ENCODE results near the gene RTP5. TPM values are rescaled to one million over a fixed set of nuclear protein-coding genes. Genes with fewer than 3 reads are reported as not detected.

The RTP5 gene
- total RNA-seq, 1 donor from 2014 or later: not detected

DNA sequence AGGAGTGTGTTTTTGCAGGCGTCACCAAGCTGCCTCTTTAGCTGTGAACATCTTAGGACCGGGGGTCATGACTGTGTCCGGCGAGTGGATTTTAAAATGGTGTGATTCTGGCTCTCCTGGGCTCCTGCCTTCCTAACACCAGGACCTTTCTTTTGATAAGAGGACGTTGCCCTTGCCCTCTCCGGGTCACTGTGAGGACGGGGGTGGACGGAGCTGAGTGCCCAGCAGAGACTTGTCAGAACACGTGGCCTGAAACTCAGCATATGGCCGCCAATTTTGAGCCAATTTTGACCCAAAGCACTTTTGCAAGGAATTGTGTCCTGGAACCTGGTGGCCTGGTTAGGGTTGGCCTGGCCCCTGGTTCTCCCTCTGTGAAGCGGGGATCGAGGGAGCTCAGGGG lies 40.2 kb downstream of the RTP5 start:
- Histone ChIP-seq H3K4me3 (no peak overlapping the region), H3K36me3 (no peaks in the 10 kb centered on the region), H3K27ac (no peak overlapping the region), H3K4me1 (no peaks in the 10 kb centered on the region), H3K9me3 (no peaks in the 10 kb centered on the region), H3K27me3 (no peaks in the 10 kb centered on the region)
- TF ChIP-seq, protein P1, sequence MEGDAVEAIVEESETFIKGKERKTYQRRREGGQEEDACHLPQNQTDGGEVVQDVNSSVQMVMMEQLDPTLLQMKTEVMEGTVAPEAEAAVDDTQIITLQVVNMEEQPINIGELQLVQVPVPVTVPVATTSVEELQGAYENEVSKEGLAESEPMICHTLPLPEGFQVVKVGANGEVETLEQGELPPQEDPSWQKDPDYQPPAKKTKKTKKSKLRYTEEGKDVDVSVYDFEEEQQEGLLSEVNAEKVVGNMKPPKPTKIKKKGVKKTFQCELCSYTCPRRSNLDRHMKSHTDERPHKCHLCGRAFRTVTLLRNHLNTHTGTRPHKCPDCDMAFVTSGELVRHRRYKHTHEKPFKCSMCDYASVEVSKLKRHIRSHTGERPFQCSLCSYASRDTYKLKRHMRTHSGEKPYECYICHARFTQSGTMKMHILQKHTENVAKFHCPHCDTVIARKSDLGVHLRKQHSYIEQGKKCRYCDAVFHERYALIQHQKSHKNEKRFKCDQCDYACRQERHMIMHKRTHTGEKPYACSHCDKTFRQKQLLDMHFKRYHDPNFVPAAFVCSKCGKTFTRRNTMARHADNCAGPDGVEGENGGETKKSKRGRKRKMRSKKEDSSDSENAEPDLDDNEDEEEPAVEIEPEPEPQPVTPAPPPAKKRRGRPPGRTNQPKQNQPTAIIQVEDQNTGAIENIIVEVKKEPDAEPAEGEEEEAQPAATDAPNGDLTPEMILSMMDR (IDR thresholded peaks at IDR 0.05): no peak
- intact Hi-C loops (cut with DNase I): no loop called here
- DNase-seq (peak; percentile 38), ATAC-seq (no peak)

- peak; percentile 52 for DNase-seq
- H3K27ac ChIP-seq: no peak overlapping the region
- intact Hi-C loops (cut with DNase I): no loop called here
- TF ChIP-seq, protein P1 (IDR thresholded peaks at IDR 0.05): no peak
- no peak overlapping the region for H3K4me3 ChIP-seq
- H3K36me3 ChIP-seq: no peaks in the 10 kb centered on the region
- H3K9me3 ChIP-seq: no peaks in the 10 kb centered on the region
- no peak for ATAC-seq
- no peaks in the 10 kb centered on the region for H3K27me3 ChIP-seq
- H3K4me1 ChIP-seq: no peaks in the 10 kb centered on the region
Observed at GRCh38 chr2:241910604-241911520, 41.3 kb downstream of the RTP5 start.

DNA sequence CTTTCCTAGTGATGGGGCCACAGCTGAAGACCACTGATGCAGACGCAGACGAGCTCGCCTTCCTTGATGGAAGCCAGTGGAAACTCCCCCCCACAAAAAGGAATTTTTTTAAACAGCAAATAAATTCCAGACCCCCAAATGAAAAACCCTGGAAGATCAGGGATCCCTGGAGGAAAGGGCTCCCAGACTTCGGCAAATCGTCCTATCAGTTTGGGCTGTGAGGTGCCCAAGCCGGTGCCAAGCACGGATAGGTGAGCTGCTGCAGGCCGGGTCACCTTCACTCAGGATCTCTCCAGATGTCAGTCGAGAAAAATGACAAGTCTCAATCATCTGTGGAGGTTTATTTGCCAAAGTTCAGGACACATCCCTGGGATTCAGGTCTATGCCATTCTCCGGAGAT lies 42.0 kb downstream of the RTP5 start:
- ATAC-seq (no peak), DNase-seq (no peak)
- H3K4me3 ChIP-seq: no peak overlapping the region
- intact Hi-C loops (cut with DNase I): no loop called here
- H3K36me3 ChIP-seq: no peaks in the 10 kb centered on the region
- TF ChIP-seq, protein P1 (IDR thresholded peaks at IDR 0.05): no peak
- H3K9me3 ChIP-seq: no peaks in the 10 kb centered on the region
- no peaks in the 10 kb centered on the region for H3K27me3 ChIP-seq
- H3K27ac ChIP-seq: no peak overlapping the region
- no peaks in the 10 kb centered on the region for H3K4me1 ChIP-seq

DNA sequence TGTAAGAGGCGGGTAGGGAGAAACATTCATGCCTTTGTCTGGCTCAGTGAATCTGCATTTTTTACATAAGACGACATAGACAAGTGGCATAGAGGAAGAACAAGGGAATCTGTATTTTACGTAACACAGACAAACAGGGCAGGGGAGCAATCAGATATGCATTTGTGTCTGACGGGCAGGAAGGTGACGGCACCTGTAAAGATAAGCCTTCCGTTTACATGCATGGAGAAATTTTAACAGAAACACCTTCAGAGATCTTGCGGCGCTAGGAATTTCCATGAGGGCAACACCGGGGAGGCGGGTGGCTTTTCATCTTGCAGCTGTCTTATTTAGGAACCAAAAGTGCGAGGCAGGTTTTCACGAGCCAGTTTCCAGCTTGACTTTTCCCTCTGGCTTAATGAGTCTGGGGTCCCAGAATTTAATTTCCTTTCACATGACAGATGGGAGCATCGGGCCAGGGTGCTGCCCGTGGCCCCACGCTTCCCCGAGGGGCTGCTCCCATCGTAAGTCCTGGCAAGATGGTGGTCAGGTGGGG lies 42.6 kb downstream of the RTP5 start:
- TF ChIP-seq, protein P1 (IDR thresholded peaks at IDR 0.05): no peak
- Histone ChIP-seq H3K36me3 (no peaks in the 10 kb centered on the region), H3K27ac (no peak overlapping the region), H3K27me3 (no peaks in the 10 kb centered on the region), H3K4me3 (no peak overlapping the region), H3K4me1 (no peaks in the 10 kb centered on the region), H3K9me3 (no peaks in the 10 kb centered on the region)
- DNase-seq: peak; percentile 12
- ATAC-seq: no peak
- intact Hi-C loops (cut with DNase I): no loop called here

DNA sequence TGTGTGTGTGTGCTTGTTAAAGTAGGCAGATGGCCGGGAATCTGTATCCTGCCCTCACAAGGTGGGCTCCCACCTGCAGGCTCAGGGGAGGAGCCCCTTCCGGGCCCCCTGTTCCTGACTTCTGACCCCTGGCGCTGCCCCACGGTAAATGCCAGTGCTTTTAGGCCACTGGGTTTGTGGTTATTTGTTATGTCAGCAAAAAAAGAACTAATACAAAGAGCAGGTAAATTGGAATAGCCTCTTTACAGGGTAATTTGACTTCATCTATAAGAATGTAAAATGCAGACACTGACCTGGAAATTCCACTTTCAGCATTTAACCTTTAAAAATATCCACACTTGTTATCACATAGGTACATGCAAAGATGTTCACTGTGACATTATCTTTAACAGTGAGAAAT lies 44.2 kb downstream of the RTP5 start:
- intact Hi-C loops (cut with DNase I): no loop called here
- DNase-seq (peak; percentile 41), ATAC-seq (no peak)
- Histone ChIP-seq H3K4me1 (no peaks in the 10 kb centered on the region), H3K27ac (no peak overlapping the region), H3K27me3 (no peaks in the 10 kb centered on the region), H3K36me3 (no peaks in the 10 kb centered on the region), H3K4me3 (no peak overlapping the region), H3K9me3 (no peaks in the 10 kb centered on the region)
- TF ChIP-seq, protein P1 (IDR thresholded peaks at IDR 0.05): no peak

Measured in upper lobe of right lung (tissue), 1 donor.